MCF 10A (cell line): Measurements from ENCODE around the gene ERVMER34-1. TPM values are rescaled to one million over a fixed set of nuclear protein-coding genes. Genes with fewer than 3 reads are reported as not detected.

Source experiments
- BruUV-seq: library from RNA; stranded (reverse); fragments of 400-500 nt; replicated peaks from 2 replicates; lab custom pipeline; 2021; lab: Mats Ljungman, UMichigan
- CTCF ChIA-PET: fragments of 300-600 bp; sonication (Branson Sonifier 250); formaldehyde crosslinking; extraction: SDS; loops from one replicate; lab custom pipeline; 2021; ENCODE audit warnings: antibody characterized with exemption, inconsistent platforms; lab: Yijun Ruan, JAX
- POLR2A ChIA-PET: fragments of 300-600, 350-650 bp; sonication (Branson Sonifier 250); formaldehyde crosslinking; extraction: SDS; loops from one replicate; lab custom pipeline; 2020; ENCODE audit warnings: antibody characterized with exemption, inconsistent platforms; lab: Yijun Ruan, JAX
- DNase-seq: peaks from one replicate; pipeline ENCODE4 v3.0.0-alpha.2; 2018; ENCODE audit not compliant: unreplicated experiment
- H3K27ac Mint-ChIP-seq: one replicate; pipeline ENCODE4 v1.8.0; 2022; ENCODE audit warnings: mild to moderate bottlenecking, low read depth, mixed read lengths; ENCODE audit not compliant: unreplicated experiment
- H3K27me3 Mint-ChIP-seq: one replicate; pipeline ENCODE4 v1.8.0; 2022; ENCODE audit warnings: mixed read lengths; ENCODE audit not compliant: insufficient read depth, unreplicated experiment
- H3K36me3 Mint-ChIP-seq: one replicate; pipeline ENCODE4 v1.8.0; 2022; ENCODE audit warnings: mild to moderate bottlenecking, moderate library complexity, mixed read lengths; ENCODE audit not compliant: insufficient read depth, unreplicated experiment
- H3K4me1 Mint-ChIP-seq: one replicate; pipeline ENCODE4 v1.8.0; 2022; ENCODE audit warnings: mixed read lengths; ENCODE audit not compliant: insufficient read depth, unreplicated experiment
- H3K4me3 Mint-ChIP-seq: one replicate; pipeline ENCODE4 v1.8.0; 2022; ENCODE audit warnings: mild to moderate bottlenecking, moderate library complexity, mixed read lengths; ENCODE audit not compliant: unreplicated experiment
- H3K9me3 Mint-ChIP-seq: one replicate; pipeline ENCODE4 v1.8.0; 2022; ENCODE audit warnings: mixed read lengths; ENCODE audit not compliant: unreplicated experiment
- CTCF ChIP-seq: fragments of 200-600 bp; IDR thresholded peaks from one replicate; pipeline ENCODE4 v1.8.0; 2022; ENCODE audit warnings: antibody characterized with exemption, mild to moderate bottlenecking; ENCODE audit not compliant: unreplicated experiment
- intact Hi-C: fragments of 100-400 bp; cut with micrococcal nuclease; formaldehyde crosslinking; loops from 2 replicates; pipeline ENCODE4 v1.14.1; 2022
- total RNA-seq: library from RNA; stranded (reverse); gene quantifications from 2 replicates; pipeline ENCODE4 v1.2.3, GENCODE V29; 2022

Gene ERVMER34-1
- total RNA-seq, 1 experiment from 2014 or later, result 6.7 TPM

DNA sequence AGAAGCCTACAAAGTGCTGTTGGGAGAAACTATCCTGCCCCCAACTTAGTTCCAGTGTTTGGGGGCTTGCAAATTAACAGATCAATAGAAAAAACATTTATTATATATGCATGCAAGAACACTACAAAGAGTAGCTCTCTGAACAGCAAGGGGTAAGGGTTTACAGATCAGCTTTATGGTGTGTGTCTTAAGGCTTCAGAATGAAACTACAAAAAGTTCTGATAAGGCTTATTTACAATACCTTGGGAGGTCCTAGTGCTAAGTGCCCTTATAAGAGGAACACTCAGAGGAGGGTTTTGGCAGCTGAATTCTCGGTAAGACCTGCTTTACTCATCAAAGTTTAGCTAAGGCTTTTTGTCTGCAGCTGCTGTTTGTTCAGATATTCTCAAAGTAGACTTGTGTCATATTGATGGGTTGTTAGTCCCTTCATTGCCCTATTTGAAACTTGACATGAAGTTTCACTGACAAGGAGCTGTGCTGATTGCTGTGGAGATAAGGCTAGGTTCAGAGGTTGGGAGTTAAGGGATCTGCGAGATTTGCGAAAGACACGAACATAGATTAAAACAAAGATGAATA, 7.7 kb downstream of the ERVMER34-1 start:
- BruUV-seq, result no TSS peak
- Mint-ChIP-seq H3K27ac (no peak overlapping the region), H3K36me3 (peaks cover 8% of the 10 kb centered on the region), H3K4me3 (no peak overlapping the region), H3K9me3 (no peaks in the 10 kb centered on the region), H3K4me1 (no peaks in the 10 kb centered on the region), H3K27me3 (no peaks in the 10 kb centered on the region)
- no peak for TF ChIP-seq CTCF
- no peak for DNase-seq
- CTCF ChIA-PET, result interaction anchor here (0.6 to 1.2 kb wide), 2 partner anchors 31 to 49 kb away, joined by 3 read pairs; no protein-coding TSS in a partner anchor
- intact Hi-C loops, result no loop called here
- POLR2A ChIA-PET, result interaction anchor here (1.0 kb wide), 1 partner anchor 11 kb away, joined by 3 read pairs; no protein-coding TSS in a partner anchor

GRCh38 chr4:52729586-52729985, 21.6 kb downstream of the ERVMER34-1 start:
- no peak for TF ChIP-seq CTCF
- ChIA-PET POLR2A (interaction anchor here (1.5 kb wide), 1 partner anchor 17 kb away, joined by 7 read pairs; no protein-coding TSS in a partner anchor), CTCF (interaction anchor here (0.5 to 4.0 kb wide), 3 partner anchors 183 to 468 kb away, joined by 3 to 13 read pairs (median 4); no protein-coding TSS in a partner anchor)
- Mint-ChIP-seq H3K27ac (no peak overlapping the region), H3K27me3 (no peaks in the 10 kb centered on the region), H3K9me3 (no peaks in the 10 kb centered on the region), H3K4me3 (no peak overlapping the region), H3K4me1 (no peaks in the 10 kb centered on the region), H3K36me3 (no peaks in the 10 kb centered on the region)
- BruUV-seq, result no TSS peak
- no peak for DNase-seq
- intact Hi-C loops, result no loop called here

DNA sequence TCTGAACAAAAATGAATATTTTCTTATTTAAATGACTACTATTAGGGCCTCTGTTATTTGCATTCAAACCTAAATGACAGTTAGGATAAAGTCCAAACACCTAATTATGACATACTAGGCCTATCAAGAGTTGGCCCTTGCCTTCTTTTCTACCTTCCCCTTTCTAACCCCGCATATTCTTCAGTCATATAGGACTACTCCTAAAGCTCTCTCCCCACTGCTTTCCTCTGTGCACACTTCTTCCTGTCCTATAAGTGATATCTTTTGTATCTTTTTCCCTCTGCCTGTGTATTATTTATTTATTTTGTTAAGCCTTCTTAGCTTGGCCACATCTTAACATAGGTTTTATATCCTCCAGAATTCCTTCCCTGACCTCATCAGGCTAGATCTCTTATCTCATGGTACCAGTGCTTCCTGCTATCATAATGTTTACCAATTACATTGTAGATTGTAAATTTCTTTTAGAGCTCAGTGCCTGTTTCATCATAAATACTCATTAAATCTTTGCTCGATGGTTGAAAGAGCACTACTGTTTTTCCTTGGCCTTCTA, 22.5 kb downstream of the ERVMER34-1 start:
- POLR2A ChIA-PET, result interaction anchor here (0.7 to 1.5 kb wide), 2 partner anchors 16 to 1328 kb away, joined by 3 to 7 read pairs; no protein-coding TSS in a partner anchor
- no TSS peak for BruUV-seq
- Mint-ChIP-seq H3K9me3 (no peaks in the 10 kb centered on the region), H3K27ac (no peak overlapping the region), H3K27me3 (no peaks in the 10 kb centered on the region), H3K4me3 (no peak overlapping the region), H3K36me3 (no peaks in the 10 kb centered on the region), H3K4me1 (no peaks in the 10 kb centered on the region)
- CTCF ChIA-PET, result interaction anchor here (1.5 to 4.0 kb wide), 2 partner anchors 182 to 184 kb away, joined by 4 to 13 read pairs; no protein-coding TSS in a partner anchor
- TF ChIP-seq CTCF, result no peak
- intact Hi-C loops, result no loop called here
- DNase-seq, result no peak

- no peaks in the 10 kb centered on the region for H3K36me3 Mint-ChIP-seq
- no peak for DNase-seq
- no peaks in the 10 kb centered on the region for H3K4me1 Mint-ChIP-seq
- no peak overlapping the region for H3K27ac Mint-ChIP-seq
- BruUV-seq, result no TSS peak
- H3K4me3 Mint-ChIP-seq, result no peak overlapping the region
- H3K27me3 Mint-ChIP-seq, result no peaks in the 10 kb centered on the region
- intact Hi-C loops, result no loop called here
- no peaks in the 10 kb centered on the region for H3K9me3 Mint-ChIP-seq
- TF ChIP-seq CTCF, result no peak
- POLR2A ChIA-PET, result interaction anchor here (0.6 to 2.9 kb wide), 3 partner anchors 9 to 68 kb away, joined by 4 to 16 read pairs (median 5); no protein-coding TSS in a partner anchor
- CTCF ChIA-PET, result interaction anchor here (1.1 to 4.0 kb wide), 2 partner anchors 180 to 255 kb away, joined by 4 to 13 read pairs; no protein-coding TSS in a partner anchor
Observed at GRCh38 chr4:52726826-52727580, 24.2 kb downstream of the ERVMER34-1 start.
